ENCODE data around the gene ESR1. TPM values are rescaled to one million over a fixed set of nuclear protein-coding genes. Genes with fewer than 3 reads are reported as not detected.

ESR1 gene
- polyA plus RNA-seq, 1 donor: 0.63 TPM

GRCh38 chr6:152164957-152165356 lies 357.5 kb downstream of the ESR1 start:
- no CpG with 5 or more reads among the region's 5 CpGs for whole genome bisulfite sequencing (ENCODE audit: insufficient coverage, low lambda C conversion rate)
- Histone ChIP-seq H3K9me3 (ENCODE audit: control insufficient read depth, low read depth, low read length) (no peaks in the 10 kb centered on the region), H3K4me3 (ENCODE audit: low read length) (no peak overlapping the region), H3K36me3 (ENCODE audit: control insufficient read depth, insufficient read depth, low read length) (peaks cover 7% of the 10 kb centered on the region), H3K4me1 (ENCODE audit: control insufficient read depth, insufficient read depth, low read length) (no peaks in the 10 kb centered on the region), H3K27me3 (ENCODE audit: control insufficient read depth, insufficient read depth, low read length) (no peaks in the 10 kb centered on the region), H3K27ac (ENCODE audit: low read length) (no peak overlapping the region)
- DNase-seq: no peak

- H3K27me3 ChIP-seq (ENCODE audit: control insufficient read depth, insufficient read depth, low read length): no peaks in the 10 kb centered on the region
- H3K9me3 ChIP-seq (ENCODE audit: control insufficient read depth, low read depth, low read length): no peaks in the 10 kb centered on the region
- DNase-seq: no peak
- H3K27ac ChIP-seq (ENCODE audit: low read length): no peak overlapping the region
- 97% methylated on average over 4 of the region's 4 CpGs for WGBS (ENCODE audit: insufficient coverage, low lambda C conversion rate)
- H3K4me1 ChIP-seq (ENCODE audit: control insufficient read depth, insufficient read depth, low read length): no peaks in the 10 kb centered on the region
- peaks cover 7% of the 10 kb centered on the region for H3K36me3 ChIP-seq (ENCODE audit: control insufficient read depth, insufficient read depth, low read length)
- H3K4me3 ChIP-seq (ENCODE audit: low read length): no peak overlapping the region
Measured at GRCh38 chr6:152166497-152166896, 359.0 kb downstream of the ESR1 start.

GRCh38 chr6:152166897-152167296 lies 359.4 kb downstream of the ESR1 start:
- WGBS (ENCODE audit: insufficient coverage, low lambda C conversion rate): 93% methylated on average over 3 of the region's 5 CpGs

GRCh38 chr6:152167641-152168603 lies 360.4 kb downstream of the ESR1 start:
- Histone ChIP-seq H3K27me3 (ENCODE audit: control insufficient read depth, insufficient read depth, low read length) (no peaks in the 10 kb centered on the region), H3K27ac (ENCODE audit: low read length) (no peak overlapping the region), H3K9me3 (ENCODE audit: control insufficient read depth, low read depth, low read length) (no peaks in the 10 kb centered on the region), H3K4me3 (ENCODE audit: low read length) (no peak overlapping the region), H3K36me3 (ENCODE audit: control insufficient read depth, insufficient read depth, low read length) (peaks cover 7% of the 10 kb centered on the region), H3K4me1 (ENCODE audit: control insufficient read depth, insufficient read depth, low read length) (no peaks in the 10 kb centered on the region)
- WGBS (ENCODE audit: insufficient coverage, low lambda C conversion rate): no CpG with 5 or more reads among the region's 13 CpGs
- DNase-seq: no peak

More at GRCh38 chr6:152166897-152167296, 359.4 kb downstream of the ESR1 start:
- H3K4me1 ChIP-seq (ENCODE audit: control insufficient read depth, insufficient read depth, low read length): no peaks in the 10 kb centered on the region
- no peaks in the 10 kb centered on the region for H3K27me3 ChIP-seq (ENCODE audit: control insufficient read depth, insufficient read depth, low read length)
- DNase-seq: no peak
- H3K27ac ChIP-seq (ENCODE audit: low read length): no peak overlapping the region
- H3K4me3 ChIP-seq (ENCODE audit: low read length): no peak overlapping the region
- H3K36me3 ChIP-seq (ENCODE audit: control insufficient read depth, insufficient read depth, low read length): peaks cover 7% of the 10 kb centered on the region
- H3K9me3 ChIP-seq (ENCODE audit: control insufficient read depth, low read depth, low read length): no peaks in the 10 kb centered on the region

GRCh38 chr6:152170313-152170701 lies 362.8 kb downstream of the ESR1 start:
- Histone ChIP-seq H3K36me3 (ENCODE audit: control insufficient read depth, insufficient read depth, low read length) (peaks cover 9% of the 10 kb centered on the region), H3K27ac (ENCODE audit: low read length) (no peak overlapping the region)
- WGBS (ENCODE audit: insufficient coverage, low lambda C conversion rate): no CpG with 5 or more reads among the region's 4 CpGs

GRCh38 chr6:152170702-152171667 lies 363.5 kb downstream of the ESR1 start:
- H3K27ac ChIP-seq (ENCODE audit: low read length): no peak overlapping the region
- no peak for DNase-seq
- no CpG with 5 or more reads among the region's 13 CpGs for WGBS (ENCODE audit: insufficient coverage, low lambda C conversion rate)

More at GRCh38 chr6:152170313-152170701, 362.8 kb downstream of the ESR1 start:
- Histone ChIP-seq H3K4me3 (ENCODE audit: low read length) (no peak overlapping the region), H3K4me1 (ENCODE audit: control insufficient read depth, insufficient read depth, low read length) (no peaks in the 10 kb centered on the region), H3K27me3 (ENCODE audit: control insufficient read depth, insufficient read depth, low read length) (no peaks in the 10 kb centered on the region), H3K9me3 (ENCODE audit: control insufficient read depth, low read depth, low read length) (no peaks in the 10 kb centered on the region)
- DNase-seq: no peak

GRCh38 chr6:152173321-152173720 lies 365.8 kb downstream of the ESR1 start:
- Histone ChIP-seq H3K27ac (ENCODE audit: low read length) (no peak overlapping the region), H3K36me3 (ENCODE audit: control insufficient read depth, insufficient read depth, low read length) (peaks cover 9% of the 10 kb centered on the region), H3K4me3 (ENCODE audit: low read length) (no peak overlapping the region), H3K4me1 (ENCODE audit: control insufficient read depth, insufficient read depth, low read length) (no peaks in the 10 kb centered on the region), H3K27me3 (ENCODE audit: control insufficient read depth, insufficient read depth, low read length) (no peaks in the 10 kb centered on the region), H3K9me3 (ENCODE audit: control insufficient read depth, low read depth, low read length) (no peaks in the 10 kb centered on the region)
- WGBS (ENCODE audit: insufficient coverage, low lambda C conversion rate): no CpG with 5 or more reads among the region's 4 CpGs
- DNase-seq: no peak

More at GRCh38 chr6:152170702-152171667, 363.5 kb downstream of the ESR1 start:
- Histone ChIP-seq H3K9me3 (ENCODE audit: control insufficient read depth, low read depth, low read length) (no peaks in the 10 kb centered on the region), H3K36me3 (ENCODE audit: control insufficient read depth, insufficient read depth, low read length) (peaks cover 9% of the 10 kb centered on the region), H3K4me3 (ENCODE audit: low read length) (no peak overlapping the region), H3K4me1 (ENCODE audit: control insufficient read depth, insufficient read depth, low read length) (no peaks in the 10 kb centered on the region), H3K27me3 (ENCODE audit: control insufficient read depth, insufficient read depth, low read length) (no peaks in the 10 kb centered on the region)

- no peak for DNase-seq
- Histone ChIP-seq H3K9me3 (ENCODE audit: control insufficient read depth, low read depth, low read length) (no peaks in the 10 kb centered on the region), H3K27ac (ENCODE audit: low read length) (no peak overlapping the region), H3K4me1 (ENCODE audit: control insufficient read depth, insufficient read depth, low read length) (no peaks in the 10 kb centered on the region), H3K4me3 (ENCODE audit: low read length) (no peak overlapping the region), H3K27me3 (ENCODE audit: control insufficient read depth, insufficient read depth, low read length) (no peaks in the 10 kb centered on the region), H3K36me3 (ENCODE audit: control insufficient read depth, insufficient read depth, low read length) (peaks cover 9% of the 10 kb centered on the region)
- WGBS (ENCODE audit: insufficient coverage, low lambda C conversion rate): no CpG with 5 or more reads among the region's 2 CpGs
Measured at GRCh38 chr6:152173957-152174356, 366.5 kb downstream of the ESR1 start.

GRCh38 chr6:152176268-152176667 lies 368.8 kb downstream of the ESR1 start:
- Histone ChIP-seq H3K9me3 (ENCODE audit: control insufficient read depth, low read depth, low read length) (no peaks in the 10 kb centered on the region), H3K36me3 (ENCODE audit: control insufficient read depth, insufficient read depth, low read length) (peaks cover 9% of the 10 kb centered on the region), H3K27me3 (ENCODE audit: control insufficient read depth, insufficient read depth, low read length) (no peaks in the 10 kb centered on the region), H3K4me3 (ENCODE audit: low read length) (no peak overlapping the region), H3K27ac (ENCODE audit: low read length) (no peak overlapping the region), H3K4me1 (ENCODE audit: control insufficient read depth, insufficient read depth, low read length) (no peaks in the 10 kb centered on the region)
- peak; percentile 27 to 61 for DNase-seq
- 25% methylated on average over 3 of the region's 4 CpGs for WGBS (ENCODE audit: insufficient coverage, low lambda C conversion rate)
